Left ventricle myocardium superior (tissue), 1 donor: Measurements from ENCODE around the gene SCN2A. TPM values are rescaled to one million over a fixed set of nuclear protein-coding genes. Genes with fewer than 3 reads are reported as not detected.
"Not testable (repeated sequence)": the region's sequence is repeated elsewhere in the genome, so short reads cannot be mapped to it uniquely, and the experiment has no call there.

Source experiments
- ATAC-seq: fragments of 200-7000 bp; cut with Tn5 transposase; one replicate; pipeline ENCODE4 v1.9.1; 2020; ENCODE audit warnings: mild to moderate bottlenecking, moderate library complexity
- DNase-seq: peaks from one replicate; pipeline ENCODE4 v3.0.0-alpha.2; 2020
- intact Hi-C: fragments of 100-400 bp; cut with micrococcal nuclease; formaldehyde crosslinking; loops from one replicate; pipeline ENCODE4 v1.11.0; 2022
- total RNA-seq: library from RNA; stranded (reverse); fragmentation: NEBNext Ultra II Directional; extraction: Animal tissue kit (Norgen Biotek cat#: 25700); gene quantifications from one replicate; pipeline ENCODE4 v1.2.1, GENCODE V29; 2021
- donor health status: DM: no; HTN: yes; CAD: no; lungs with severe emphysema.

Gene SCN2A
- total RNA-seq, 1 donor from 2014 or later: 0.30 TPM

DNA sequence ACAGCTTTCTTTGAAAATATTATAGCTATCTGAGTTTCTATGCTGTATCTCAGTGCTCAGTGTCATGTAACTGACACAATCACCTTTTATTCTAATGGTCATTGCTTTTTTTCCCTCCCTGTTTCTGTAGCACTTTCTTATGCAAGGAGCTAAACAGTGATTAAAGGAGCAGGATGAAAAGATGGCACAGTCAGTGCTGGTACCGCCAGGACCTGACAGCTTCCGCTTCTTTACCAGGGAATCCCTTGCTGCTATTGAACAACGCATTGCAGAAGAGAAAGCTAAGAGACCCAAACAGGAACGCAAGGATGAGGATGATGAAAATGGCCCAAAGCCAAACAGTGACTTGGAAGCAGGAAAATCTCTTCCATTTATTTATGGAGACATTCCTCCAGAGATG is 56.4 kb downstream of the SCN2A start:
- ATAC-seq: no peak
- intact Hi-C loops: loop anchor here (10.0 kb wide), 1 partner anchor 301 kb away; no protein-coding TSS in a partner anchor
- no peak for DNase-seq

DNA sequence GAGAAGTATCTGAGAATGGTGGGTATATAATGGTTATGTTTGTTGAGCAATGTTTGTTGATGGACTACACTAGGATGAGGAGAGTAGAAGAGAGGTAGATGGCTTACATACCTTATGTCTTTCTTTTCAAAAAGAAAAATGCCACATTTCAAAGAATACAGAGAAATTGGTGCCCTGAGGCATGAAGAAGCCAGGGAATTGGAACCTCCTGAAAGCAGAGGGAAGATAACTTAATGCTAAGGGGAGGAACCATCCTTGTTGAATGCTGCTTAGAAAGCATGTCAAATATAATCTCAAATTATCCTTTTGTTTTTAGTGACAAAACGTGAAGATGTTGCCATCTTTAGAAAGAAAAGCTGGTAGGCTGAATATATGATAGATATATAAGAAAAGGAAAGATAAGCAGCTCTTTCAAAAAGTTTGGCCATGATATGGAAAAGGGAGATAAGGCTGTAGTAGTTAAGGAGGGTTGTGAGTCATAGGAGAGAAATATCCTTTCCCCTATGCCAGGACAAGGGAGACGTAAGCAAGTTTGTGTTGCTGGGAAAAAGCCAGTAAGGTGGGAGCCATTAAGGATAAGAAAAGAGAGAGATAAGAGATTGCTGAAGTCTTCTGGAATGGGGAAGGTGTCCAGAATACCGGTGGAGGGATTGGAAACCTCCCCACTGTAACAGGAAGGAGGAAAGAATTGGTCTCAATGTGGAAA is 66.3 kb downstream of the SCN2A start:
- DNase-seq (no peak), ATAC-seq (no peak)
- intact Hi-C loops: no loop called here

DNA sequence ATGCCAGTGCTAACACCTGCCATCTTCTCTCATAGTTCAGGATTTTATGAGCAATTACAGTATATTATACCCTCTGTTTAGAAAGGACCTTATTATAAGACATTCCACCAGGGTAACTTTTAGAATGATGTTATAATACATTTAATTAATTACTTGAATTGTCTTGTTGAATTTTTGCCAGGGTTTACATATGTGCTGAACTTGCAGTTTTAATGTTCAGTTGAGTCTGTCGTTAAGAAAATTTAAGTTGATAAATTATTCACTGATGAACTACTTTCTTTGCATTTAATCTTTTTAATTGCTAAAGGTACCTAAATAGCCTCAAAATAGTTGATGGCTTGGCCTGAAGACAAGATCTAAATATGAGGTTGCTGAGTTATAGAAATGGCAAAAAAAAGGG is 68.1 kb downstream of the SCN2A start:
- no peak for ATAC-seq
- no peak for DNase-seq
- intact Hi-C loops: no loop called here

DNA sequence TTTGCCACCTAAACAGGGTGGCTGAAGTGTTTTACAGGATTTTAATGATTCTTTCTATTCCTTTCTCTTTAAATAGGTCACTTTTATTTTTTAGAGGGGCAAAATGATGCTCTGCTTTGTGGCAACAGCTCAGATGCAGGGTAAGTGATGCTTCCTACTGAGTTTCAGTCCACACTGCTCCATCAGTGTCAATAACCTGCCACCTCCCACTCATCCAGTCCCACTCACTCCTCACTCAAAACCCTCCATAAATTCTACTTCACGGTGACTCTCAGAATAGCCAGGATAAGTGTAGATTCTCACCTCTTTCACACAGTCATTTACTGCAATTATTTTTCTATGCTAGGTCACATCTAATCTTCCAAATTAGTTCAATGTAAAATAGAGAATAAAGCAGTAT is 72.7 kb downstream of the SCN2A start:
- intact Hi-C loops: no loop called here
- ATAC-seq (no peak), DNase-seq (no peak)

DNA sequence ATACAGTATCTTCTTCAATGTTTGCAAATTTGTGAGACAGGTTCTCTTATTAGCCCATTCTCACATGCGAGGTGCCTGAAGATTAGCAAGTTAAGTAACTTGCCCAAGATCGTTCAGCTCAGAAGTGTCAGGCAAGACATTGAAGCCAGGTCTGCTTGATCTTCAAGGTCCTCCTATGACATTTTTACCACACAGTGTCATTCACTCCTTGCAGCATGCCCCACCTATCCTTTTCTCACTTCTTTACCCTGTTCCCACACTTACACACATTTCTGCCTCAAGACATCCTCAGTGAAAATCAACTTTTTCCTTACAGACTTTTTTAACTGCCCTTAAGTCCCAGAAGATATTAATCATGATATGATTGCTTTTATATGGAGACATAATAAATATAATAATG is 73.8 kb downstream of the SCN2A start:
- no peak for DNase-seq
- intact Hi-C loops: no loop called here
- ATAC-seq: no peak

DNA sequence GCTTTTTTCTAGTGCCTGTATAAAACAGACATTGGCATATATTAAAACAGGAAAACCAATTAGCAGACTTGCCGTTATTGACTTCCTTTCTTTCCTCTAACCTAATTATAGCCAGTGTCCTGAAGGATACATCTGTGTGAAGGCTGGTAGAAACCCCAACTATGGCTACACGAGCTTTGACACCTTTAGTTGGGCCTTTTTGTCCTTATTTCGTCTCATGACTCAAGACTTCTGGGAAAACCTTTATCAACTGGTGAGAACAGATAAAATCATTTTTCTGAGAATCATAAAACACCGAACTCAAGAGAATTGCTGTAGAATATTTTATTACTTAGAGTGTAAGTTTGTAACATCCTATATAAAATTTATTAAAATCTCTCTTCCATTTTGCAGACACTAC is 74.3 kb downstream of the SCN2A start:
- intact Hi-C loops: no loop called here

DNA sequence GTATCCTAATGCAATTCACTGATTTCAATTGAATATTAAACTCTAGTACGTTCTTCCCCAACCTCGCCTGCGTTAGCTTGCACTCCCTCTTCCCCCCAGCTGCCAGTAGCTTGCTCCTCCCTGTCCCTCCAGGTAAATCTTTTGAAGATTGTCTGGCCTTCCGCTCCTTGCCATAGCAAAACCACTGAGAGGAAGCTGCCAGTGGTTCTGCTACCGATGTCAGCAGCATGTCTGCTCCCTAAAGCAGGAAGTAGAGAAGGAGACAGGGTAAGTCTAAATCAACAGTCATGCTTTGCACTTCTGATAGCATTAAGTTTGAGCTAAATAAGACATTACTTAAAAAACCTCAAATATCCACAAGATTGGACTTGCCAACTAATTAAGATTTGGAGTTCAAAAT is 89.1 kb downstream of the SCN2A start:
- DNase-seq: no peak
- no peak for ATAC-seq
- intact Hi-C loops: no loop called here

More for the DNA sequence above, 74.3 kb downstream of the SCN2A start:
- ATAC-seq: no peak
- no peak for DNase-seq

DNA sequence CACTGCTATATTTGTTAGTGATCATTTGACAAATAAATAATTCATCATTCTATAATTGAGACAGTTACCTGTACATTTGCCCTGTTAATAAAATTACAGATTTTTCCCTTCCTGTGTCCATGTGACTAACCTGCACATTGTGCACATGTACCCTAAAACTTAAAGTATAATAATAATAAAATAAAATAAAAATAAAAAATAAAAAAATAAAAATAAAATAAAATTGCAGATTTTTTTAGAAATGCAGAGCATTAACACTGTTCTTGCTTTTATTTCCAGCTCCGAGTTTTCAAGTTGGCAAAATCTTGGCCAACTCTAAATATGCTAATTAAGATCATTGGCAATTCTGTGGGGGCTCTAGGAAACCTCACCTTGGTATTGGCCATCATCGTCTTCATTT is 105.1 kb downstream of the SCN2A start:
- intact Hi-C loops, ATAC-seq, DNase-seq: not testable (repeated sequence)

DNA sequence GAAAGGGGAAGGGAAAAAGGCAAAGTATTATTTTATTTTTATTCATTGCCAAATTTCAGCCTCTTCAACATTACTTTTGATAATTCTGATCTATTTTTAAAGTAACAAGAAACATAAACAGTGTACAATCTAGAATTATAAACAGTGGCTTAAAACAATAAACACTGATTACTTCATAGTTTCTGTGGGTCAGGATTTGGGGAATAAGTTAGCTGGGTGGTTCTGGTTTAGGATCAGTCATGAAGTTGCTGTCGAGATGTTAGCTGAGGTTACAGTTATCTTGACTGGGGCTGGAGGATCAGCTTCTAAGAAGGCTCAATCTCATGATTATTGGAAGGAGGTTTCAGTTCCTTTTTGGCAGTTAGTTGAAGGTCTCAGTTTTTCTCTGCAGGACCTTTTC is 109.2 kb downstream of the SCN2A start:
- ATAC-seq: no peak
- intact Hi-C loops: no loop called here
- no peak for DNase-seq

DNA sequence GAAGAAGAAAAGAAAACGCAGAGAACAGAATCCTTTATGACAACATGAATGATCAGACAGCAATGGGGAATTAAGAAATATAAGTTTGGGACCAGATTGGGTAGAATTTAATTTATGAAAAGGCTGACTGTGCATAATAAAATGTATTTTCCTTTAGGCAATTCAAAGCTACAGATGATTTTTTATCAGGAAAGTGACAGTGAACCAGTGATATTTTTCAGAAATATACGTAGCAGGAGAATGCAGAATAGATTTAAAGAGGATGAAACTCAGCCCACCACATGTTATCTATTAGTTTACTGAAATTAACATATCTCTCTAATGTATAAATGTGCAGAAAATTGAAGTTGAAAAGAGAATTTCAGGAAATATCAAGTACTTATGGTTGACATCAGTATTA is 110.0 kb downstream of the SCN2A start:
- ATAC-seq (no peak), DNase-seq (no peak)
- intact Hi-C loops: no loop called here

DNA sequence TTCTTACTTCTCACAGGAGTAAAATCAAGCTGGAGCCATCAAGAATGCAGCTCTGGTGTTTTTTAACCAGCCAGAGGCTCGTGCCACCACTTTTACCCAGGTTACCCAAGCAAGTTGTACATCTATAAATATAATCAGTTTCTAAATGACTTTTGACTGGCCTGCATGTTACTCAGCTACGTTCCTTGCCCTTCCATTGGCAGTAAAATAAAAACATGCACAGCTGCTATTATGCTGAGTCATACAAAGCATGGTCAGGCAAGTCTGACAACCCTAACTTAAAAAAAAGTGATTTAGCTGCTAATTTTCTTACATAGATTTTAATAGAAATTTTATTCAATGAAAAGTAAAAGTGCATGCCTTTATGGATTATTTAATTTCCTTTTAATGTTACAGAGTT is 118.5 kb downstream of the SCN2A start:
- intact Hi-C loops: no loop called here
- DNase-seq (no peak), ATAC-seq (no peak)

DNA sequence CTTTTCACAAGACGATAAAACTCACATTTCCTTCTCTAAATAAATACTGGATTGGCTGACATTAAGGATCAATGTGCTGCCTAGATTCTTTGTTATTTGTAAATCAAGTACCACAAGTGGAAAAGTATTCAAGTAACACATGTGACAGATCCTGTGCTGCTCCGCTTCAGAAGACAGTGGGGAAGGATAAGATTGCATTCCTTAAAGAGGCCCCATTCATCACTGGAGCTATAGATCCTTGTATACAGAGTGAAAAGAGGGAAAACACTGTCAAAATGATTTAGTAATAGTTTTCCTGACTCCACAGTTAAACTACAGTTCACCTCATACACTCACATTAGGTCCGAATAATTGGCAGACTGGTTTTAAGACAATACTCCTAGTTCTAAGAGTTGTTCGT is 122.3 kb downstream of the SCN2A start:
- no peak for DNase-seq
- intact Hi-C loops: no loop called here

DNA sequence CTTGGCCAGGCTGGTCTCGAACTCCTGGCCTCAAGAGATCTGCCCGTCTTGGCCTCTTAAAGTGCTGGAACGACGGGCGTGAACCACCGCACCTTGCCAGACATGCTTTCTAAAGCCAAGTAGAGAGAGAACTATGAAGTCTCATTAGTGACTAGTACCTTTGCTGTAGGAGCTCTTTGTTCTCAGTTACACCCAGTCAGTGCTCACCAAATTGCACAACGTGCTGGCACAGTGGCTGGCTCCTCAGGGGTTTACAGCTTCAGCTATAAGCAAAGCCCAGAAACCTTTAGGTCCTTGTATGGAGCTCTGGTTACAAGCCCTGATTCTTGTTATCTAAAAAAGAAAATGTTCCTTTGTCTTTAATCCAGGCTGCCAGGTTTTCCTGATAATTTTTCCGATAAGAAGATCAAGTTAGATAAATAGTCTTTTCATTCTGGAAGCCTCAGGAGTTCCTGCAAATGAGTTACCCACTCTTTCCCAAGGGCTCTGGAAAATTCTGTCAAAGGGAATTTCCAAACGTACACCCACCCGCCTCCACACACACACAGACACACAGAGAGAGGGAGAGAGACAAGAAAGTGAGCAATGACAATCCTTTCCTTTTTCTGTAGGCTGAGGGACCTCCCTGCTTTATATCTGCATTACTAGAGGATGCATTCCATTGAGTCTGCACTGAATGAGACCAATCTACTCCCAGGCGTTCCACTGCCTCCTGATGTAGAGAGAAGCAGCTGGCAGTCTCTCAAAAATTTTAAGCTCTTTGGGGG is 130.1 kb downstream of the SCN2A start:
- ATAC-seq: no peak
- intact Hi-C loops: no loop called here
- no peak for DNase-seq

More for the DNA sequence above, 122.3 kb downstream of the SCN2A start:
- ATAC-seq: no peak

DNA sequence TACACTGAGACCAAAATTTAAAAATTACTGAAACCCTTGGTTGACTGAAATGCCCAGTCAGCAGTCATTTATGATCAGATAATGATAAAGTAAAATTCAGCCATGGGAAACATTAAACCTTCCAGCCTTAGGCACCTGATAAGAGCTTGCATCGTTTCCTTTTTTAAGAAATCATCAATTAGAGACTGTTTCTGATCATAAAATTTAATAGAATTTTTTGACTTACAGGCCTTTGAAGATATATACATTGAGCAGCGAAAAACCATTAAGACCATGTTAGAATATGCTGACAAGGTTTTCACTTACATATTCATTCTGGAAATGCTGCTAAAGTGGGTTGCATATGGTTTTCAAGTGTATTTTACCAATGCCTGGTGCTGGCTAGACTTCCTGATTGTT is 130.7 kb downstream of the SCN2A start:
- ATAC-seq (no peak), DNase-seq (no peak)
- intact Hi-C loops: no loop called here

DNA sequence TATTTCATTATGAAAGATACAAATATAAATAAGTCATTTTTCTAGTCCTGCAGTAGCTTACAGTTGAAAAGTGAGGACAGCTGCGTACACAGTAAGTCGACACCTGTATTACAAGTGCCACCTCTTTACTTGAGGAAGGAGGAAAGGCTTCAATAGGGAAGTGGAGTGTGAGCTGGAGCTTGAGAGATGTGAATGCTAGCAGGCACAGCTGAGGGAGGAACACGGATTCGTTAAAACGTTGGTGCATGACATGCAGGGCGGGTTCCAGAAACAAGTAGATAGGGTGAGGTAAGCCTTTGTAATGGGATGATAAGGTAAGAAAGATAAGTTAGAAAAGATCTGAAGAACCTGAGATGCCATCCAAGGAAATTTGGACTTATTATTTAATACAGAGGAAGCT is 132.1 kb downstream of the SCN2A start:
- intact Hi-C loops: no loop called here
- ATAC-seq (no peak), DNase-seq (no peak)

DNA sequence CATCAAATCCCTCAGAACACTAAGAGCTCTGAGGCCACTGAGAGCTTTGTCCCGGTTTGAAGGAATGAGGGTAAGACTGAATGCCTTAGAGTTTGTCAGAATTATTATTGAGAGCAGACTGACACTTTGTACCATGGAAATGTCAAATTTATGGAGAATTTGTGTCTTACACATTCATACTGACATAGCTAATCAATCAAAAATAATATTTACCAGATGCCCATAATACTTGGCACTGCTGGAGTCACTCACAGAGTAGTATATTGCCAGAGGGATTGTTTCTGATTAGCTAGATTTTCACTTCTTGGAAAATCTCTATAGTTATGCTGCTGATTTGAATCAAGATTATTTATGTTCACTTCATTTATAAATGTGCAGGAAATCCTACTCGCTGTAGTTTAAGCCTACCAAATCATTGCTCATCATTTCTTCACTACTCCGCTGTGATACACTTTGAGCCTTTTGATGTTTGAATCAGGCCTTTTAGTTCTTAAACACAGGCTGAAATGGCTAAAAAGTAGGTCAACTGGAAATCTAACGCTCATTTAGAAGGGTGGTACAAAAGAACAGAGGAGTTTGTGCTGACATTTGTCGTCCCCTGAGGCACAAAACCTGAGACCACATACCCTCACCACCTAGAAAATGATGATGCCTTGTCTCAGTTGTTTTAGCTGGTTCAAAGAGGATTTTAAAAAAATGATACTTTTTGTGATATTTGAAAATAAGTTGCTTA is 134.2 kb downstream of the SCN2A start:
- DNase-seq (no peak), ATAC-seq (no peak)
- intact Hi-C loops: no loop called here

DNA sequence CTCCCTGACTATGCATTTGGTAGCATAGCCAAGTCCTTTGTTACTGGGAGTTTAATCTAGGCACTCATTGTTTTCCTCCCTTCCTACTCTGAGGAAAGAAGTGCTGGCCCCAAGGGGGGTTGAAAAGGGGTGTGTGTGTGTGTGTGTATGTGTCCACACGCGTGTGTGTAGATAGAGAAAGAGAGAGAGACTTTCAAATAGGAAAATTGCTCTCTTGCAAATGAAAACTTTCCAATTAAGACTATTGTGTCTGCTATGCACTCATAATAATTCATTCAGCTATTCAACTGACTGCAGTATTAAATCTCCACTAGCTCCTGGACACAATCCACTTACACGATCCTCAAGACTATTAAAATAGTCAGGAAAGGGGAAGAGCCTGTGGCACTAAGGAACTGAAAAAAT is 137.4 kb downstream of the SCN2A start:
- DNase-seq (no peak), ATAC-seq (no peak)
- intact Hi-C loops: no loop called here

DNA sequence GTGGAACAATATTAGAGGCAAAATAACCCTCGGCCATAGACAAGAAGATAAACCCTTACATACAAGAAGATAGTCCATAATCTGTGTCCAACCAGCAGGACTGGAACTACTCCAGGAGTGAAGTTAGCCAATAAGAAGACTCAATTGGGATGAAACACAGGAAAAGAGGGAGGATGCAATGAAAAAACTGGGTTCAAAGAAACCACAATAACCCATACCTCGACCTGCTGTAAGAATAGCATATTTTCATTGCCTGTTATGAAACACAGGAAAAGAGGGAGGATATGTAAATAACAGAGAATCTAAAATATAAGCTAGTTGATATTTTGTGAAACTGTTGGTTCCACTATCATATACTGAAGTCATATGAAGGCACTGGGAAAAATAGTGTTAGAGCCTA is 143.1 kb downstream of the SCN2A start:
- intact Hi-C loops: no loop called here
- ATAC-seq (no peak), DNase-seq (no peak)

DNA sequence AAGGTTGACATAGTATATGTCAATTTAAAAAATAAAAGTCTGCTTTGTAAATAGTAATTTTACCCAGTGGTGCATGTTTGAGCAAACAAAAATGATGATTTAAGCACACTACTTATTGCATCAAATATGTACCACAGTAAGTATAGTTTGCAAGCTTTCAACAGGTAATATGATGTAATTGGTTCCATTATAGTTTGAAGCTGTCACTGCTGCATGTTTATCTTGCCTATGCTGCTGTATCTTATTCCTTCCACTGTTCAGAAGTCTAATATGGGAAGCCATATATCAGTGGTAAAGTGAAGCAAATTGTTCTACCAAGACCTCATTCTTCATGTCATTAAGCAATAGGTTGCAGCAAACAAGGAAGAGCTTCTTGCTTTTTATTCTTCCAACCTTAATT is 151.7 kb downstream of the SCN2A start:
- intact Hi-C loops: no loop called here
- DNase-seq (no peak), ATAC-seq (no peak)

DNA sequence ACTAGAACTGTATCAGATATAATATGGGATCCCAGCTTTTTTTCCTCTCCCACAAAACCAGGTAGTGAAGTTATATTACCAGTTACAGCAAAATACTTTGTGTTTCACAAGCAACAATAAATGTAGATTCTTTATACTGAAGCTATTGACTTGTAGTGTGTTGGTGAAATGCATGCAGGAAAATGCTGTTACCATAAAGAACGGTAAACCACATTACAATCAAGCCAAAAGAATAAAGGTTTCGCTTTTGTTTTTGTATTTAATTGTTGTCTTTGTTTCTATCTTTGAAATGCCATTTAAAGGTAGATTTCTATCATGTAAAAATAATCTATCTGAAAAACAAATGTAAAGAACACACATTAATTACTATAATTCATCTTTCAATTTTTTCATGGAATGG is 152.6 kb downstream of the SCN2A start:
- ATAC-seq (no peak), DNase-seq (no peak)
- intact Hi-C loops: no loop called here
